AG04450 (cell line): Measurements from ENCODE around the gene ZNF814. TPM values are rescaled to one million over a fixed set of nuclear protein-coding genes. Genes with fewer than 3 reads are reported as not detected.

Experiments
- CTCF ChIA-PET: fragments of 300-600, 350-600 bp; formaldehyde crosslinking; extraction: SDS; loops from one replicate; lab custom pipeline; 2022; ENCODE audit warnings: antibody characterized with exemption, inconsistent platforms; lab: Charles Lee
- POLR2A ChIA-PET: fragments of 350-600 bp; formaldehyde crosslinking; extraction: SDS; loops from one replicate; lab custom pipeline; 2021; ENCODE audit warnings: antibody characterized with exemption, inconsistent platforms; lab: Yijun Ruan, JAX
- DNase-seq: peaks from one replicate; pipeline ENCODE4 v3.0.0-alpha.2; 2011; ENCODE audit warnings: low read depth, low spot score
- H3K27ac ChIP-seq: one replicate; pipeline ENCODE4 v1.5.1; 2012; ENCODE audit warnings: low read depth, low read length, control low read depth
- H3K27me3 ChIP-seq: one replicate; pipeline ENCODE4 v1.6.0; 2012; ENCODE audit warnings: low read length; ENCODE audit not compliant: control insufficient read depth, insufficient read depth
- H3K4me3 ChIP-seq: 2 replicates; pipeline ENCODE4 v1.5.1; 2011; ENCODE audit warnings: mild to moderate bottlenecking, low read depth, low read length, control low read depth
- H3K9me3 ChIP-seq: 2 replicates; pipeline ENCODE4 v1.5.1; 2012; ENCODE audit warnings: low read length; ENCODE audit not compliant: control insufficient read depth, insufficient read depth
- CTCF ChIP-seq: IDR thresholded peaks from 2 replicates; pipeline ENCODE4 v1.5.1; 2011; ENCODE audit warnings: low read depth, low read length, control low read depth, inconsistent platforms
- polyA plus RNA-seq: library from polyadenylated mRNA; depleted of rRNA; stranded (reverse); fragments of >200 nt; gene quantifications from 2 replicates; pipeline ENCODE4 v1.2.3, GENCODE V29; 2011

ZNF814 gene
- polyA plus RNA-seq, 1 experiment, result 5.6 TPM

GRCh38 chr19:57820599-57820998, 68.2 kb downstream of the ZNF814 start:
- peak overlapping the region; percentile 98 for H3K4me3 ChIP-seq
- no peaks in the 10 kb centered on the region for H3K27me3 ChIP-seq
- no peak for DNase-seq
- H3K27ac ChIP-seq, result no peak overlapping the region
- ChIA-PET CTCF (no interaction called here), POLR2A (no interaction called here)
- no peaks in the 10 kb centered on the region; the same call in 1 of the 2 replicates for H3K9me3 ChIP-seq
- TF ChIP-seq CTCF, result no peak

- ChIA-PET POLR2A (interaction anchor here (0.8 to 1.7 kb wide), 8 partner anchors 16 to 343 kb away, joined by 3 to 8 read pairs (median 4); partner anchors contain the start of genes ZNF586, ZNF587 and ZNF671), CTCF (interaction anchor here (1.1 to 1.2 kb wide), 2 partner anchors 11 to 69 kb away, joined by 4 to 5 read pairs; partner anchors contain the start of genes ZNF587B and ZNF814)
- peak; percentile 79 for DNase-seq
- Histone ChIP-seq H3K27ac (peak overlapping the region; percentile 93), H3K9me3 (no peaks in the 10 kb centered on the region; the same call in 1 of the 2 replicates), H3K4me3 (peak overlapping the region; percentile 98), H3K27me3 (no peaks in the 10 kb centered on the region)
- no peak for TF ChIP-seq CTCF
Observed at GRCh38 chr19:57819475-57820148, 69.2 kb downstream of the ZNF814 start.

GRCh38 chr19:57818378-57818777, 70.5 kb downstream of the ZNF814 start:
- ChIA-PET CTCF (interaction anchor here (0.7 to 1.2 kb wide), 3 partner anchors 12 to 456 kb away, joined by 4 to 5 read pairs (median 4); partner anchors contain the start of genes ZNF587B and ZNF814), POLR2A (interaction anchor here (0.7 to 1.7 kb wide), 3 partner anchors 49 to 98 kb away, joined by 4 to 8 read pairs (median 7); partner anchors contain the start of gene ZNF586)
- no peak for DNase-seq
- no peak for TF ChIP-seq CTCF
- Histone ChIP-seq H3K4me3 (no peak overlapping the region), H3K27me3 (no peaks in the 10 kb centered on the region), H3K9me3 (no peaks in the 10 kb centered on the region; the same call in 1 of the 2 replicates), H3K27ac (no peak overlapping the region)

- H3K27ac ChIP-seq, result no peak overlapping the region
- no peak for TF ChIP-seq CTCF
- POLR2A ChIA-PET, result interaction anchor here (0.7 kb wide), 1 partner anchor 62 kb away, joined by 6 read pairs; no protein-coding TSS in a partner anchor
- DNase-seq, result no peak
- no peaks in the 10 kb centered on the region; the same call in 1 of the 2 replicates for H3K9me3 ChIP-seq
- CTCF ChIA-PET, result no interaction called here
- no peak overlapping the region for H3K4me3 ChIP-seq
- no peaks in the 10 kb centered on the region for H3K27me3 ChIP-seq
Observed at GRCh38 chr19:57817976-57818375, 70.9 kb downstream of the ZNF814 start.

GRCh38 chr19:57816652-57817051, 72.2 kb downstream of the ZNF814 start:
- ChIA-PET POLR2A (no interaction called here), CTCF (interaction anchor here (0.7 kb wide), 1 partner anchor 153 kb away, joined by 5 read pairs; no protein-coding TSS in a partner anchor)
- no peak overlapping the region for H3K27ac ChIP-seq
- no peak for TF ChIP-seq CTCF
- no peak overlapping the region for H3K4me3 ChIP-seq
- H3K27me3 ChIP-seq, result no peaks in the 10 kb centered on the region
- DNase-seq, result no peak
- H3K9me3 ChIP-seq, result no peaks in the 10 kb centered on the region; the same call in 1 of the 2 replicates
